ENCODE results near the gene LILRA1. TPM values are rescaled to one million over a fixed set of nuclear protein-coding genes. Genes with fewer than 3 reads are reported as not detected.
"Not testable (repeated sequence)": the region's sequence is repeated elsewhere in the genome, so short reads cannot be mapped to it uniquely, and the experiment has no call there.

LILRA1 gene
- total RNA-seq, 1 experiment from 2014 or later = not detected

- DNase-seq (ENCODE audit: low spot score) = no peak
- in situ Hi-C loops (cut with HindIII; ENCODE audit: low sequenced_read_pairs) = no loop called here
Observed at GRCh38 chr19:54616057-54616456, 22.6 kb downstream of the LILRA1 start.

GRCh38 chr19:54616821-54617560, 23.6 kb downstream of the LILRA1 start:
- in situ Hi-C loops (cut with HindIII; ENCODE audit: low sequenced_read_pairs) = no loop called here

GRCh38 chr19:54620464-54620863, 27.0 kb downstream of the LILRA1 start:
- in situ Hi-C loops (cut with HindIII; ENCODE audit: low sequenced_read_pairs) = no loop called here

More at GRCh38 chr19:54616821-54617560, 23.6 kb downstream of the LILRA1 start:
- DNase-seq (ENCODE audit: low spot score) = no peak

GRCh38 chr19:54622431-54622830, 29.0 kb downstream of the LILRA1 start:
- in situ Hi-C loops (cut with HindIII; ENCODE audit: low sequenced_read_pairs) = no loop called here
- DNase-seq (ENCODE audit: low spot score) = no peak

More at GRCh38 chr19:54620464-54620863, 27.0 kb downstream of the LILRA1 start:
- DNase-seq (ENCODE audit: low spot score) = no peak

GRCh38 chr19:54624234-54624633, 30.8 kb downstream of the LILRA1 start:
- DNase-seq (ENCODE audit: low spot score); in situ Hi-C loops (cut with HindIII; ENCODE audit: low sequenced_read_pairs): not testable (repeated sequence)

GRCh38 chr19:54624934-54625730, 31.7 kb downstream of the LILRA1 start:
- in situ Hi-C loops (cut with HindIII; ENCODE audit: low sequenced_read_pairs); DNase-seq (ENCODE audit: low spot score): not testable (repeated sequence)

GRCh38 chr19:54626757-54627156, 33.3 kb downstream of the LILRA1 start:
- no peak for DNase-seq (ENCODE audit: low spot score)

GRCh38 chr19:54627912-54628311, 34.5 kb downstream of the LILRA1 start:
- in situ Hi-C loops (cut with HindIII; ENCODE audit: low sequenced_read_pairs) = not testable (repeated sequence)

More at GRCh38 chr19:54626757-54627156, 33.3 kb downstream of the LILRA1 start:
- in situ Hi-C loops (cut with HindIII; ENCODE audit: low sequenced_read_pairs) = no loop called here

GRCh38 chr19:54630262-54630661, 36.8 kb downstream of the LILRA1 start, which contains the start of gene LILRB1:
Gene LILRB1, plus strand, starts transcription at chr19:54630484. Its CDS starts 590 bp downstream, at chr19:54631074.
- in situ Hi-C loops (cut with HindIII; ENCODE audit: low sequenced_read_pairs); DNase-seq (ENCODE audit: low spot score): not testable (repeated sequence)

More at GRCh38 chr19:54627912-54628311, 34.5 kb downstream of the LILRA1 start:
- not testable (repeated sequence) for DNase-seq (ENCODE audit: low spot score)

- in situ Hi-C loops (cut with HindIII; ENCODE audit: low sequenced_read_pairs) = no loop called here
- DNase-seq (ENCODE audit: low spot score) = no peak
Observed at GRCh38 chr19:54630782-54631181, 37.4 kb downstream of the LILRA1 start.

- DNase-seq (ENCODE audit: low spot score); in situ Hi-C loops (cut with HindIII; ENCODE audit: low sequenced_read_pairs): not testable (repeated sequence)
Observed at GRCh38 chr19:54631489-54632337, 38.3 kb downstream of the LILRA1 start.

GRCh38 chr19:54632517-54632916, 39.1 kb downstream of the LILRA1 start:
- in situ Hi-C loops (cut with HindIII; ENCODE audit: low sequenced_read_pairs); DNase-seq (ENCODE audit: low spot score): not testable (repeated sequence)

GRCh38 chr19:54633401-54633800, 40.0 kb downstream of the LILRA1 start:
- in situ Hi-C loops (cut with HindIII; ENCODE audit: low sequenced_read_pairs) = no loop called here
- no peak for DNase-seq (ENCODE audit: low spot score)

- DNase-seq (ENCODE audit: low spot score); in situ Hi-C loops (cut with HindIII; ENCODE audit: low sequenced_read_pairs): not testable (repeated sequence)
Observed at GRCh38 chr19:54636081-54636480, 42.6 kb downstream of the LILRA1 start.

- in situ Hi-C loops (cut with HindIII; ENCODE audit: low sequenced_read_pairs) = no loop called here
- no peak for DNase-seq (ENCODE audit: low spot score)
Observed at GRCh38 chr19:54638683-54639082, 45.3 kb downstream of the LILRA1 start.

GRCh38 chr19:54642953-54643352, 49.5 kb downstream of the LILRA1 start:
- DNase-seq (ENCODE audit: low spot score); in situ Hi-C loops (cut with HindIII; ENCODE audit: low sequenced_read_pairs): not testable (repeated sequence)

GRCh38 chr19:54643583-54643982, 50.2 kb downstream of the LILRA1 start:
- DNase-seq (ENCODE audit: low spot score); in situ Hi-C loops (cut with HindIII; ENCODE audit: low sequenced_read_pairs): not testable (repeated sequence)

GRCh38 chr19:54644056-54644455, 50.6 kb downstream of the LILRA1 start:
- in situ Hi-C loops (cut with HindIII; ENCODE audit: low sequenced_read_pairs) = no loop called here
- no peak for DNase-seq (ENCODE audit: low spot score)

GRCh38 chr19:54646331-54646841, 53.0 kb downstream of the LILRA1 start:
- in situ Hi-C loops (cut with HindIII; ENCODE audit: low sequenced_read_pairs) = no loop called here
- DNase-seq (ENCODE audit: low spot score) = no peak

Measured in G401 (cell line).